K562 (cell line): ENCODE results near the gene CYP2J2. TPM values are rescaled to one million over a fixed set of nuclear protein-coding genes. Genes with fewer than 3 reads are reported as not detected.

ENCODE experiments used
- ATAC-seq: fragments of 200-7000 bp; cut with Tn5 transposase; 3 replicates; pipeline ENCODE4 v1.9.1; 2020; ENCODE audit warnings: moderate library complexity
- BruUV-seq: library from RNA; stranded (reverse); fragments of 400-500 nt; replicated peaks from 2 replicates; lab custom pipeline; 2021; lab: Mats Ljungman, UMichigan
- CTCF ChIA-PET: fragments of 300-600 bp; formaldehyde crosslinking; extraction: SDS; loops from one replicate; lab custom pipeline; 2021; ENCODE audit warnings: low intra/inter-chr PET ratio; lab: Yijun Ruan, JAX
- POLR2A ChIA-PET: fragments of 300-600, 350-650 bp; sonication (Branson Sonifier 250); formaldehyde crosslinking; extraction: SDS; loops from one replicate; lab custom pipeline; 2021; ENCODE audit warnings: antibody characterized with exemption, inconsistent platforms; lab: Yijun Ruan, JAX
- DNase-seq, 4 experiments: peaks; one replicate each; pipeline versions ENCODE4 v3.0.0 to v3.0.0-alpha.2; 2011 to 2018; ENCODE audit warnings: low spot score in 3 of 4, mixed read lengths in 3 of 4; ENCODE audit errors: extremely low read depth in 1 of 4
- FAIRE-seq: peaks from 2 replicates; lab custom pipeline; 2011; peaks lifted over from hg19 to GRCh38; lab: Jason Lieb, UNC
- H2AFZ ChIP-seq: 2 replicates; pipeline ENCODE4 v1.6.0; 2011; ENCODE audit warnings: low read depth, low read length, control low read depth, inconsistent platforms
- H3K27ac ChIP-seq: fragments of 200-600 bp; 3 replicates; pipeline ENCODE4 v1.8.0; 2011; ENCODE audit warnings: low read depth, mild to moderate bottlenecking, control low read depth, inconsistent platforms, low read length, moderate library complexity, mixed read lengths; ENCODE audit errors: extremely low read depth
- H3K27me3 ChIP-seq, 2 experiments: fragments of 300-600 bp in 1 of 2; 2 replicates in 1 of 2; 3 replicates in 1 of 2; pipeline versions ENCODE4 v1.6.0 to v1.8.0; 2011; ENCODE audit warnings: inconsistent platforms in 2 of 2, low read length in 2 of 2, mild to moderate bottlenecking in 1 of 2, mixed read lengths in 1 of 2, moderate library complexity in 1 of 2; ENCODE audit not compliant: control insufficient read depth in 2 of 2, insufficient read depth in 2 of 2
- H3K36me3 ChIP-seq: fragments of 300-600 bp; 3 replicates; pipeline ENCODE4 v1.8.0; 2011; ENCODE audit warnings: mild to moderate bottlenecking, low read length, inconsistent platforms; ENCODE audit not compliant: control insufficient read depth, insufficient read depth
- H3K4me1 ChIP-seq, 2 experiments: fragments of 200-600 bp in 1 of 2; replicated peaks in 1 of 2; 2 replicates in 1 of 2; 3 replicates in 1 of 2; pipeline versions ENCODE4 v1.5.1 to v1.8.0; 2011; ENCODE audit warnings: inconsistent platforms in 2 of 2, low read length in 2 of 2, mild to moderate bottlenecking in 1 of 2, mixed read lengths in 1 of 2, moderate library complexity in 1 of 2; ENCODE audit not compliant: control insufficient read depth in 2 of 2, insufficient read depth in 2 of 2
- H3K4me2 ChIP-seq: 2 replicates; pipeline ENCODE4 v1.6.1; 2011; ENCODE audit warnings: low read length, control low read depth, inconsistent platforms, mixed read lengths; ENCODE audit not compliant: insufficient read depth
- H3K4me3 ChIP-seq: fragments of 200-600 bp; sonication (generic), shearing (Covaris generic); 2 replicates; pipeline ENCODE4 v1.5.1; 2016; ENCODE audit warnings: control low read depth, inconsistent platforms
- H3K79me2 ChIP-seq: fragments of 200-600 bp; 3 replicates; pipeline ENCODE4 v1.8.0; 2011; ENCODE audit warnings: low read length, inconsistent platforms; ENCODE audit not compliant: control insufficient read depth, insufficient read depth
- H3K9ac ChIP-seq, 2 experiments: 2 replicates each; pipeline versions ENCODE4 v1.6.0 to v1.6.1; 2011; ENCODE audit warnings: low read depth in 2 of 2, low read length in 2 of 2, control low read depth in 1 of 2, inconsistent platforms in 1 of 2, mild to moderate bottlenecking in 1 of 2, mixed read lengths in 1 of 2; ENCODE audit not compliant: insufficient read depth in 1 of 2
- H3K9me1 ChIP-seq: one replicate; pipeline ENCODE4 v1.6.0; 2011; ENCODE audit warnings: inconsistent platforms, mild to moderate bottlenecking, low read length, moderate library complexity; ENCODE audit not compliant: control insufficient read depth, insufficient read depth
- H3K9me3 ChIP-seq: replicated peaks from 2 replicates; pipeline ENCODE4 v1.5.1; 2011; ENCODE audit warnings: low read depth, low read length, inconsistent platforms; ENCODE audit not compliant: control insufficient read depth, insufficient read depth
- H4K20me1 ChIP-seq: replicated peaks from 2 replicates; pipeline ENCODE4 v1.6.1; 2011; ENCODE audit warnings: low read length, inconsistent platforms, mixed read lengths; ENCODE audit not compliant: control insufficient read depth, insufficient read depth
- ZC3H11A ChIP-seq: IDR thresholded peaks from 2 replicates; pipeline ENCODE4 v1.6.1; 2012; ENCODE audit warnings: low read depth, low read length, improper control_type of control experiment
- ZNF717 ChIP-seq: fragments of 250-450 bp; sonication (Bioruptor Pico); IDR thresholded peaks from 2 replicates; pipeline ENCODE4 v1.5.0; 2021
- WGBS: fragments of 100-300 bp; shearing (Covaris generic); methylation state at CpG from one replicate; pipeline ENCODE4 v1.1.6; 2016; ENCODE audit warnings: low coverage, mixed read lengths; ENCODE audit not compliant: insufficient coverage; ENCODE audit errors: missing lambda C conversion rate; 5-methylcytosine and 5-hydroxymethylcytosine counted together
- in situ Hi-C: fragments of 300-500 bp; cut with MboI; formaldehyde crosslinking; loops from 4 replicates; pipeline ENCODE4 v1.15.0; 2018; ENCODE audit warnings: inconsistent platforms, mixed read lengths
- intact Hi-C: fragments of 100-400 bp; cut with micrococcal nuclease; formaldehyde crosslinking; loops from 2 replicates; pipeline ENCODE4 v1.14.2; 2022
- polyA plus RNA-seq, 8 experiments: library from polyadenylated mRNA; depleted of rRNA in 4 of 8; stranded (reverse) in 5 of 8; unstranded in 3 of 8; fragments of >200 nt; fragmentation: Nextera tagmentation in 2 of 8; fragmentation: Illumina TruSeq in 1 of 8; extraction: Ambion mirVana in 2 of 8; extraction: Trizol in 1 of 8; gene quantifications; 2 replicates each; pipeline versions ENCODE4 v1.2.1 to v1.2.3, GENCODE V29; 2011 to 2014; ENCODE audit warnings: inconsistent platforms in 1 of 8, missing spikeins in 1 of 8
- total RNA-seq, 7 experiments: library from RNA; depleted of rRNA in 6 of 7; stranded (reverse); fragments of >200 nt in 6 of 7; fragmentation: Illumina TruSeq in 2 of 7; extraction: Trizol in 2 of 7; gene quantifications; 2 replicates each; pipeline versions ENCODE4 v1.2.1 to v1.2.3, GENCODE V29; 2011 to 2021; ENCODE audit warnings: low replicate concordance in 1 of 7
- TF ChIP-seq, protein P1 (sequence below): fragments of 450-650 bp; IDR thresholded peaks from 2 replicates; pipeline ENCODE4 v1.7.0; 2016; ENCODE audit warnings: borderline replicate concordance
- TF ChIP-seq, protein P2 (sequence below), 2 experiments: fragments of 250-450 bp in 1 of 2; fragments of 450-650 bp in 1 of 2; sonication (Bioruptor Pico) in 1 of 2; IDR thresholded peaks; 2 replicates each; pipeline versions ENCODE4 v1.6.1 to v1.8.0; 2016 to 2021; ENCODE audit warnings: mild to moderate bottlenecking in 2 of 2, moderate library complexity in 2 of 2, missing compliant biosample characterization in 1 of 2, missing genetic modification characterization in 1 of 2
- TF ChIP-seq, protein P3 (sequence below): fragments of 250-450 bp; sonication (Bioruptor Pico); IDR thresholded peaks from 2 replicates; pipeline ENCODE4 v1.5.0; 2020; ENCODE audit warnings: mild to moderate bottlenecking

CYP2J2 gene
- total and polyA plus RNA-seq, 9 of the 15 experiments (the other 6 are each of a cell fraction or from before 2014, with no cell fraction given), result not detected

DNA sequence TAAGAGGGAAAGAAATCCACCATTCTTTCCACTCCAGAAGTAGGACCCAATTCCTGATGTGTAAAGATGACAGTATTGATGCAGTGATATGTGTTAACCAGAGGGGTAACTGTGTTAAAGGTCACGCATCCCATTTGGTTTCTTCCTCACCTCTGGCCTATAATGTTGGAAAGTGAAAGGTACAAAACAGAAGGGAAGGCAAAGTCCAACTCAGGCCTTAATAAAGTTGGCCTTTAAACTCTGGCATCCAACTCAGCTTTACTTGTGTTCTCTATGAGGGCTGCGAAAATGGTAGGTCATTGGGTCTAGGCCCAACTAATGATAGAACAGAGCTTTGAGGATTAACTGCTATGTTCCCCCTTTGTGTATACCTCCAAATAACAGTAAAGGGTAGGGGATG, 17.9 kb downstream of the CYP2J2 start:
- H3K4me1 ChIP-seq, result no peaks in the 10 kb centered on the region
- H4K20me1 ChIP-seq, result no peaks in the 10 kb centered on the region
- no peaks in the 10 kb centered on the region for H3K9me1 ChIP-seq
- no peaks in the 10 kb centered on the region for H3K79me2 ChIP-seq
- no peak overlapping the region for H3K9ac ChIP-seq
- intact Hi-C loops, result no loop called here
- no peak overlapping the region for H3K4me3 ChIP-seq
- no TSS peak for BruUV-seq
- H3K9me3 ChIP-seq, result no peaks in the 10 kb centered on the region
- no peak for TF ChIP-seq ZC3H11A
- TF ChIP-seq, protein P1, sequence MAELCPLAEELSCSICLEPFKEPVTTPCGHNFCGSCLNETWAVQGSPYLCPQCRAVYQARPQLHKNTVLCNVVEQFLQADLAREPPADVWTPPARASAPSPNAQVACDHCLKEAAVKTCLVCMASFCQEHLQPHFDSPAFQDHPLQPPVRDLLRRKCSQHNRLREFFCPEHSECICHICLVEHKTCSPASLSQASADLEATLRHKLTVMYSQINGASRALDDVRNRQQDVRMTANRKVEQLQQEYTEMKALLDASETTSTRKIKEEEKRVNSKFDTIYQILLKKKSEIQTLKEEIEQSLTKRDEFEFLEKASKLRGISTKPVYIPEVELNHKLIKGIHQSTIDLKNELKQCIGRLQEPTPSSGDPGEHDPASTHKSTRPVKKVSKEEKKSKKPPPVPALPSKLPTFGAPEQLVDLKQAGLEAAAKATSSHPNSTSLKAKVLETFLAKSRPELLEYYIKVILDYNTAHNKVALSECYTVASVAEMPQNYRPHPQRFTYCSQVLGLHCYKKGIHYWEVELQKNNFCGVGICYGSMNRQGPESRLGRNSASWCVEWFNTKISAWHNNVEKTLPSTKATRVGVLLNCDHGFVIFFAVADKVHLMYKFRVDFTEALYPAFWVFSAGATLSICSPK, result no peak
- TF ChIP-seq ZNF717, result no peak
- TF ChIP-seq, protein P2, sequence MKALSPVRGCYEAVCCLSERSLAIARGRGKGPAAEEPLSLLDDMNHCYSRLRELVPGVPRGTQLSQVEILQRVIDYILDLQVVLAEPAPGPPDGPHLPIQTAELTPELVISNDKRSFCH (CRISPR knock-in tag; IDR thresholded peaks at IDR 0.05), result no peak
- TF ChIP-seq, protein P2 (tag; IDR thresholded peaks at IDR 0.05), result no peak
- TF ChIP-seq, protein P3, sequence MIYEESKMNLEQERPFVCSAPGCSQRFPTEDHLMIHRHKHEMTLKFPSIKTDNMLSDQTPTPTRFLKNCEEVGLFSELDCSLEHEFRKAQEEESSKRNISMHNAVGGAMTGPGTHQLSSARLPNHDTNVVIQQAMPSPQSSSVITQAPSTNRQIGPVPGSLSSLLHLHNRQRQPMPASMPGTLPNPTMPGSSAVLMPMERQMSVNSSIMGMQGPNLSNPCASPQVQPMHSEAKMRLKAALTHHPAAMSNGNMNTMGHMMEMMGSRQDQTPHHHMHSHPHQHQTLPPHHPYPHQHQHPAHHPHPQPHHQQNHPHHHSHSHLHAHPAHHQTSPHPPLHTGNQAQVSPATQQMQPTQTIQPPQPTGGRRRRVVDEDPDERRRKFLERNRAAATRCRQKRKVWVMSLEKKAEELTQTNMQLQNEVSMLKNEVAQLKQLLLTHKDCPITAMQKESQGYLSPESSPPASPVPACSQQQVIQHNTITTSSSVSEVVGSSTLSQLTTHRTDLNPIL (CRISPR knock-in tag), result no peak
- H3K27ac ChIP-seq, result no peak overlapping the region
- ATAC-seq (no peak), DNase-seq (no peak), FAIRE-seq (no peak)
- in situ Hi-C loops, result no loop called here
- POLR2A ChIA-PET, result interaction anchor here (0.6 kb wide), 1 partner anchor 167 kb away, joined by 3 read pairs; no protein-coding TSS in a partner anchor
- H3K4me2 ChIP-seq, result no peak overlapping the region
- CTCF ChIA-PET, result no interaction called here
- H2AFZ ChIP-seq, result no peak overlapping the region
- 0% methylated on average over 2 of the region's 2 CpGs for WGBS
- H3K27me3 ChIP-seq, result no peaks in the 10 kb centered on the region; a peak in 1 of 5 replicates
- H3K36me3 ChIP-seq, result no peaks in the 10 kb centered on the region
